HG03558 (cell line): Measurements from ENCODE around the gene FOXD4.
"Not testable (repeated sequence)": the region's sequence is repeated elsewhere in the genome, so short reads cannot be mapped to it uniquely, and the experiment has no call there.

Experiments
- ATAC-seq: cut with Tn5 transposase; IDR thresholded peaks from one replicate; pipeline ENCODE4 v1.9.1; 2021; ENCODE audit warnings: moderate number of reproducible peaks; ENCODE audit not compliant: unreplicated experiment; ENCODE audit errors: extremely low read depth

FOXD4 gene

DNA sequence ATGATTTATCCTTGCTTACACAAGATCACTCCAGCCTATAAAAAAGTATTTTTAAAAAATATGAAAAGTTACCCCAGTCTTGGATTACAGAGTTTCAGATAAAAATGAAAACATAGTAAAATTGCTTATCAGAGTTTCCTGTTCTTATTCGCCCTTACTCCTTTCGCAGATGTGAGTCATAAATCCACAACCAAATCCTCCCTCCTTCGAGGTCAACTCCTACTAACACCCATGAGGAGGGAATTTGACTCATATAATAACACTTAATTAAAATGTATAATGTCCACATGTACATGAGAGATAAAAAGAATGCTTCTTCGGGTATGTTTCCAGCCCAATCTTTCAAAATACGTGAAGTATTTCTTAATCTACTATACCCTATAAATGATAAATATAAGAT is 23.9 kb downstream of the FOXD4 start:
- not testable (repeated sequence) for ATAC-seq

DNA sequence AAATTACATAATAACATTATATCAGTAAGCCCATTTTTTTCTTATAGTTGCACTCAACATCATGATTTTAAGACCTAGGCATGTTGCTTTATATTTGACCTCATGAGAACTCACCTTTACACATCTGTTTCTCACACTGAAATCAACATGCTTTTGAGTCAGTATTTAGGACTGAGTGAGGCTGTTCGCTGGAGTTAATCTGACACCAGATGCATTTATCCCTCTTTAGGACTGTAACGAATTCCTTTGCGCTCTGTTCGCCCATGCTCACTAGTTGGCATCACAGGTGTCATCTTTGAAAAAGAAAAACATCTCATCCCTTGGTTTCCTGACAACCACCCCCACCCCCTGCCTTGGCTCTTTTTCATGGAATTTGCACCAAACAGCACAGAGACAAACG is 24.3 kb downstream of the FOXD4 start:
- not testable (repeated sequence) for ATAC-seq

DNA sequence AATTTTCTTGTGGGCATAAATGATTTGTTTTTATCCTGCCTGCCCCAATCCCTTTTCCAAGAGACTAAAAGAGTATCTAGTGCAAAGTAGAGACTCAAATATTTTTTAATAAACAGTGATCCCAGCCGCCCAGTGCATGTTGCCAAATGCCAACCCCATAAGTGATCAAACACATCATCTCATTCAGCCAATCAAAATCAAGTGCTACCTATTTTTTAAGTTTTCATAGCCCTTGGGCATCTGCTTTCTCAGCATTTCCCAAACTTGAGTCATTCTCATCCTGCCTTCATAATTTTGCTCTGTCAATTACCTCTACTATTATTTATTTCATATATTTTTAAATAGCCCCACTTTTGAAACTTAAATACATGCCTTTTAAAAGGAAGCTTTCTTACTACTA is 27.4 kb downstream of the FOXD4 start:
- not testable (repeated sequence) for ATAC-seq

DNA sequence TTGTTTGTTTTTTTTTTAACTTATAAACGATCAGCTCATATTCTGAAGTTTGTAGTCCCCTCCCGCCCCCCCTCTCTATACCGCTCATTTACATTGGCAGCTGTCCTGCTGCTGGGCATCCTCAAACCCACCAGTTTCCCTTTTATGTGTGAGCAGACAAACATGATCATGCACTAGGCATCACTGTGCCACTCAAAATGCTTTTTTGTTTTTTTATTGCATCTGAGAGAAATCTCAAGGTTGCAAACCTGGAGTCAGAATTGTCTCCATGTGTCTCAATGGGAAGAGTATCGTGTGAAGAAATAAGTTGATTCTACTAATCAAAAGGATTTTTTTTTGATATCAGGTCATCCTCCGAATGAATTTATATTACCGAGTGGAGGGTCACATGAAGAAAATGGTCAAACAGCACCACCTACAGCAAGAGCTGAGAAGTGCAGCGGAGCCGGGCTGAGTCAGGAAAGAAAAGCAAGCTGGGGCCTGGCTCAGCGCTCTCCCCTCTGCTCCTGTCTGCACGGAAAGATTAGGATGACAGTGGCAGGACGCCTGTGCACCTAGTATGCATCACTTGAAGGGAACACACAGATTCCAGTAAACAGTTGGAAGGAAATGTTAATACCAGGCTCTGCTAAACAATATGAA is 29.7 kb downstream of the FOXD4 start:
- ATAC-seq = not testable (repeated sequence)

DNA sequence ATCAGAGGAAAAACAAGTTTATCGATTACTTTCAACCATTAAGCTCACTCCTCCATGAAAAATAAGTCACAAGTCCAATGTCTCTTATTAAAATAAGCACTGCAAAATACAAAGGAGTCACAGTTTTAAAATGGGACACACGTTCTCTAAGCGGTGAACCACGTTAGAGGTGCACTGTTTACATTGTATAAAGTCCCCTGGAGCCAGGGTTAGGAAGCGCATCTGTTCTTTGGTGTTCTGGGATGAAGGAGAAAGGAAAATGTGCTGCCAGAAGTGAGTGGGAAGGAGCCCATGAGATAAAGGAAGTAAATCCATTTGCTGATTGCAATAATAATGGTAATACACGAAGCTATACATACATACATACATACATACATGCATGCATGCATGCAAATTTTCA is 30.4 kb downstream of the FOXD4 start:
- not testable (repeated sequence) for ATAC-seq

DNA sequence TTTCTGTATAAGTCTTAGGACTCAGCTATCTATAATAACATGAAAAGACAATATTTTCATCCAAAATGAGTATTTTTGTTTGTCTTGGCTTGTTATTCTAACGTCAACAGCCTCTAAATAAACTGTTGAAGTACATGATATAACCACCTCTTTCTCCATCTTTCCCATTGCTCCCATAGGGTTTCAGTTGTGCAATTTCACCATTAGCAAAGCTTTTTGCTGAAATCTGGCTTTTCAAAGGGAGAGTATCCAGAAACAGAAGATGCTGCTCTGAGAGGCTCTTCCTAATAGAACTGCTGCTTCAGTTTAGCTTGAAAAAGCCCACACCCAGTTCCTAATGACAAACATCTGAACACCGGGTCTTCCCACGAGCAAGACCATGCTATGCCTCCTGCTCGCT is 31.1 kb downstream of the FOXD4 start:
- ATAC-seq = not testable (repeated sequence)

DNA sequence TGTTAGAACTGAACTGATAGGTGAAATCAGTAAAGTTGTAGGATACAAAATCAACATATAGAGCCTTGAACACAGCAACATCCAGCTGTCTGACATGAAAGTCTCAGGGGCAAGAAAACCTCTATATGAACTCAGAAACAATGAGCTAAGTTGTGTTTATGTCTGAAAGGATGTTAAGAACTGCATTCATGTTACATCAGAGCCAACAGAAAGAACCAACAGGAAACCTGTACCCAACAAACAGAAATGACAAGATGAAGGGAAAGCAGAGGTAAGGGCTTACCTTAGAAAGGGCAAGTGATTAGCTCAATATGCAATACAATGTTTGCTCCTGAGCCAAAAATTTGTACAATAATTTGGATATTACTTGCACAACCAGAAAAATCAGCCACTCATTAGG is 31.5 kb downstream of the FOXD4 start:
- not testable (repeated sequence) for ATAC-seq

DNA sequence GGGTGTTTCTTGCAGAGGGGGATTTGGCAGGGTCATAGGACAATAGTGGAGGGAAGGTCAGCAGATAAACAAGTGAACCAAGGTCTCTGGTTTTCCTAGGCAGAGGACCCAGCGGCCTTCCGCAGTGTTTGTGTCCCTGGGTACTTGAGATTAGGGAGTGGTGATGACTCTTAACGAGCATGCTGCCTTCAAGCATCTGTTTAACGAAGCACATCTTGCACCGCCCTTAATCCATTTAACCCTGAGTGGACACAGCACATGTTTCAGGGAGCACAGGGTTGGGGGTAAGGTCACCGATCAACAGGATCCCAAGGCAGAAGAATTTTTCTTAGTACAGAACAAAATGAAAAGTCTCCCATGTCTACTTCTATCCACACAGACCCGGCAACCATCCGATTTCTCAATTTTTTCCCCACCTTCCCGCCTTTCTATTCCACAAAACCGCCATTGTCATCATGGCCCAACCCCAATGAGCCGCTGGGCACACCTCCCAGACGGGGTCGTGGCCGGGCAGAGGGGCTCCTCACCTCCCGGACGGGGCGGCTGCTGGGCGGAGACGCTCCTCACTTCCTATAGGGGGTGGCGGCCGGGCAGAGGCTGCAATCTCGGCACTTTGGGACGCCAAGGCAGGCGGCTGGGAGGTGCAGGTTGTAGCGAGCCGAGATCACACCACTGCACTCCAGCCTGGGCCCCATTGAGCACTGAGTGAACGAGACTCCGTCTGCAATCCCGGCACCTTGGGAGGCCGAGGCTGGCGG is 35.1 kb downstream of the FOXD4 start:
- not testable (repeated sequence) for ATAC-seq

DNA sequence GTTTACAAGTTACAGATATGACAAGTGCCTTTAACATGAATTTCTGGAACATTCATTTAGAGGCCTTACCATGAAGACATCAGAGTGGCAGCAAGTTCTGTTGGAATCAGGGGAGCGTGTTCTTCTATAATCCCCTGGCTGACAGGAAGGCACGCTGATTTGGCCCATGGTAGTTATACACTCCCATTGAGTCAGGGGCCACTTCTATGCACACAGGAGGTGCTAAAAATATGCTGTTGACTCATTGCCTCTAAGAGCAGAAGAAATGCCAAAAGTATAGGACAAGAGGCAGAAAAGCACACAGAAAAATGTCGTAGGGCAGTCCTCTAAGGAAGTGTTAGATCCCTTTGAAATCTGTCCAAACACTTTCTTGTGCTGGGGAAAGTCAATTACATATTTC is 39.9 kb downstream of the FOXD4 start:
- not testable (repeated sequence) for ATAC-seq

DNA sequence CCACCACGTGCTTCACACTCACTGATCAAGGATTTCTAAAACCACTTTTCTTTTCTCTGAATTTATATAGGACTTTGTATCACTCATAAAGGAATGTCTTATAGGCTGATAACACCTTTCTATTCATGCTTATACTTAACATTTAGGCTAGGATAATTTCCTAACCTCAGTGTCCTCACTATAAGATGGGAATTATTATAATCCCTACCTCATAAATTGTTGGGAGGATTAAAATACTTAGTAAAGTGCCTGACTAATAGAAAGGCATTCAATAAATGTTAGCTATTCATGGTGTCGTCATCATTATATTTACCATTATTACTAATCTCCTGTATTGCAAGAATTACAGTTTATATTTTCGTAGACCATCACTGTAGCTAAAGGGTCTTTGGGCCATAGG is 41.8 kb downstream of the FOXD4 start:
- not testable (repeated sequence) for ATAC-seq

DNA sequence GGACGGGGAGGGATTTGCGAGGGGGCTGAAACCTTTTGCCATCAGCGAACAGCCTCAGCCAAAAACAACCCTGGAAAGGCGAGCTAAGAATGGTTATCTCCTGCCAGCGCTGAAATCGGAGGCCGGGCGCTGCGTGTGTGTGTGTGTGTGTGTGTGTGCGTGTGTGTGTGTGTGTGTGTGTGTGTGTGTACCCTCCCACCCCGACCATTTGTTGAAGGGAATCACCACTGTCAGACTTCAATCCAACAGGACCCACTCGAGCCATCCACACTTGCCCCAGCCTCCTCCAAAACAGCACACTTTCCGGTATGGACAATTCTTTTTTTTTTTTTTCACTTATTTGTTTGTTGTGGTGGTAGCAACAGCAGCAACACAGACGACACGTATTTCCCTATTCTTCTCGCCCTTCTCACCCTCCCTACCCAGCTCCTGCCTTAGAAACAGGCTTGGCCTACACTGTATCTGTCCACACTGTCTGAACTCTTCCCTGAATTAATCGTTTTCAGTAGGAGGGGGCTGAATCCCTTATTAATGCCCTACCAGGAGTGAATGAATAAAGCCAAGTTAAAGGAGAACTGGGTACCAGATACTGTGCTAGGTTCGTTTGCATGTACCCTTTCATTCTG is 44.2 kb downstream of the FOXD4 start:
- ATAC-seq = not testable (repeated sequence)

DNA sequence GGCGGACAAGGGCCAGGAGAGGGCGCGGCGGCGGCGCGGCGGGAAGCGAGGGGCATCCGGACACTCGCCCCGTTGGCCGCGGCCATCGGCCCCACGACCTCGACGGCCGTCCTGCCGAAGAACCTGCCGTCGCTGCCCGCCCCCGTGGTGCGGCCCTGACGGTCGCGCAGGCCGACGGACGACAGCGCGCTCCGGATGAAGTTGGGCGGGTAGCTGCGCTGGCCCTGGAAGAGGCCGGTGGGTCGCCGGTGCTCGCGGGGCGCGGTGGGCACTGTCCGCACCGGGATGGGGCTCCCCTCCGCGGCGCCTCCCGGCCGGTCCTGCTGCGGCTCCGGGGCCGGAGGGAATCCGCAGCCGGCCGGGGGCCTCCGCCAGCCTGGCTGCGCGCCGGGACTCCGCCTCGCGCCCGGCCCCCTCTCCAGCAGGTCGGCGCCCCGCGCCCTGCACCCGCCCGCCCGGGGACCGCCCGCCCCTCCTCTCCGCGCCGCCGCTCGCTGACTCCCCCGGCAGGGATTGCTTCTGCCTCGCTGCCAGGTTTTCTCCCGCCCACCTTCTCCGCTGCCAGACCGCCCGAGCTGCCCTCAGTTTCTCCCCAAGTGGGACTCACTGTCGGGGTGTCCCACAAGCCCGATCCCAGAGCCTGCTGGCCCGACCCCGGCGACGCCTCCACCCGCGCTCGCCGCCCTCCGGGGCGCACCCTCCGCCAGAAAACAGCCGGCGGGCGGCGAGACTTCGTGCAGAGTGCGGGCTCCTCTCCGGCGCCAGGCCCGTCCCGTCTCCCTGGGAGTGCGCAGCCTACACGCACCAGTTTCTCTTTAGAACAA is 44.9 kb downstream of the FOXD4 start:
- not testable (repeated sequence) for ATAC-seq
